Loucy (cell line): ENCODE measurements around the gene UBA5.

ENCODE experiments used
- EZH2phosphoT487 ChIP-seq: fragments of 200-600 bp; IDR thresholded peaks from 2 replicates; pipeline ENCODE4 v1.6.1; 2018; ENCODE audit warnings: antibody characterized with exemption, mild to moderate bottlenecking, moderate library complexity, borderline replicate concordance
- TF ChIP-seq, protein P1 (sequence below): fragments of 200-600 bp; sonication (generic); conservative IDR thresholded peaks from 2 replicates; pipeline ENCODE4 v1.5.1; 2014; ENCODE audit warnings: mild to moderate bottlenecking, antibody characterized with exemption, low read length

DNA sequence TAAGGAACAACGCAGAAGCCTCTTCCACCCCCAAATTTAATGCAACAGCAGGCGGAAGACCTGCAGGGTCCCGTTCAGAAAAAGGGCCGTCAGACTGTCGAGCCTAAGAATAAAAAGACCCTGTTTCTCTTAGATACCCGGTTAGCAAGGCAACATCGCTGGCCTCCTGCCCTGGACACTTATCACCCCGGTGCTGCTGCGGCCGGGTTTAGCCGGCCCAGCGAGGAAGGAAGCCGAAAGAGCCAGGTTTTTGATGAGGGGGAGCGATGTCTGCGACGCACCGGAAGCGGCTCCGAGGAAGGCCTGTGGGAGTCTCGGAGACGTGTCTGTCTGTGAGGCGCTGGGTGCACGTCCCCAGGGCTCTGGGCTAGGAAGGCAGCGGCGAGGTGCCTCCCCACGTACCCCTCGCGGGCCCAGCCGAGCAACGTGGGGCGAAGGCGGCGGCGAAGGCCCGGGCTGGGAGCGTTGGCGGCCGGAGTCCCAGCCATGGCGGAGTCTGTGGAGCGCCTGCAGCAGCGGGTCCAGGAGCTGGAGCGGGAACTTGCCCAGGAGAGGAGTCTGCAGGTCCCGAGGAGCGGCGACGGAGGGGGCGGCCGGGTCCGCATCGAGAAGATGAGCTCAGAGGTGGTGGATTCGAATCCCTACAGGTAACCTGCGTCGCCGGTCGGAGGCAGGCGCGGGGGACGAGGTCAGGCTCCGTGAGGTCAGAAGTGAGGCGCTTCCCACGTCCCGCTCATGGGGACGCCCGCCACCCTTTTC lies at the start of gene UBA5:
- TF ChIP-seq, protein P1, sequence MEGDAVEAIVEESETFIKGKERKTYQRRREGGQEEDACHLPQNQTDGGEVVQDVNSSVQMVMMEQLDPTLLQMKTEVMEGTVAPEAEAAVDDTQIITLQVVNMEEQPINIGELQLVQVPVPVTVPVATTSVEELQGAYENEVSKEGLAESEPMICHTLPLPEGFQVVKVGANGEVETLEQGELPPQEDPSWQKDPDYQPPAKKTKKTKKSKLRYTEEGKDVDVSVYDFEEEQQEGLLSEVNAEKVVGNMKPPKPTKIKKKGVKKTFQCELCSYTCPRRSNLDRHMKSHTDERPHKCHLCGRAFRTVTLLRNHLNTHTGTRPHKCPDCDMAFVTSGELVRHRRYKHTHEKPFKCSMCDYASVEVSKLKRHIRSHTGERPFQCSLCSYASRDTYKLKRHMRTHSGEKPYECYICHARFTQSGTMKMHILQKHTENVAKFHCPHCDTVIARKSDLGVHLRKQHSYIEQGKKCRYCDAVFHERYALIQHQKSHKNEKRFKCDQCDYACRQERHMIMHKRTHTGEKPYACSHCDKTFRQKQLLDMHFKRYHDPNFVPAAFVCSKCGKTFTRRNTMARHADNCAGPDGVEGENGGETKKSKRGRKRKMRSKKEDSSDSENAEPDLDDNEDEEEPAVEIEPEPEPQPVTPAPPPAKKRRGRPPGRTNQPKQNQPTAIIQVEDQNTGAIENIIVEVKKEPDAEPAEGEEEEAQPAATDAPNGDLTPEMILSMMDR, result no peak
- no peak for TF ChIP-seq EZH2phosphoT487
